GM18520 (cell line): ENCODE data around the gene MINAR1.

Experiments
- ATAC-seq: cut with Tn5 transposase; IDR thresholded peaks from one replicate; pipeline ENCODE4 v1.9.1; 2021; ENCODE audit not compliant: unreplicated experiment

Gene MINAR1

DNA sequence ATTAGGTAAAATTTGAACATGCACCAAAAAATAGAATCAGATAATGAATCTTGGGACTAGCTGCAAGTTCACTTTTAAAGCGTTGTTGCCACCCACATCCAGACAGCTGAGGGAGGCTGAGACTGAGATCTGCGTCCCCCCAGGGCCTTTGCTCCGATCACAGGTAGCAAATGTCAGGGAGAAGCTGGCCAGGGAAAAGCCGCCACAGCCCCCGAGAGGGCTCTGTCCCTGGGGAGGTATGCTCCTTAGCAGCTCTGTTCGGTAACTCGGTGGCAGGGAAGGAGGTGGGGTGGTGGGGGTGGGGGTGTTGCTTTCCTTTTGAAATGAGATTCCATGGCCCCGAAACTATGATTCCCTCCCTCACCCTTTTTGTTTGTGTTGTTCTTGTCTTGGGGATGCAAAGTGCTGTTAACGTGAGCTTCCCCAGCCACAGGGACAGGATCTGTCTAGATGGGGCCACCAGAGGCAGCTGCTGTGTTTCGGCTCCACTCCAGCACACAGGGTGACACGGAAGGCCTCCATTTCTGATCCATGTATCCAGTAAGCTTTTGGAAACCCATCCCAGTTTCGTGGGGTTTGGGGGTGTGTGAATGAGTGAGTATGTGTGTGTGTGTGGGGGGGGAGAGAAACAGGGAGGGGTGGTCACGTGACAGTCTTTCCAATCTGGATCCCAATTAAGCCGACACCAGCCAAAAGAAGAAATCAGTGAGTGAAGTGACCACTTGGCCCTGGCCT is 1.1 kb upstream of the MINAR1 start:
- no peak for ATAC-seq

DNA sequence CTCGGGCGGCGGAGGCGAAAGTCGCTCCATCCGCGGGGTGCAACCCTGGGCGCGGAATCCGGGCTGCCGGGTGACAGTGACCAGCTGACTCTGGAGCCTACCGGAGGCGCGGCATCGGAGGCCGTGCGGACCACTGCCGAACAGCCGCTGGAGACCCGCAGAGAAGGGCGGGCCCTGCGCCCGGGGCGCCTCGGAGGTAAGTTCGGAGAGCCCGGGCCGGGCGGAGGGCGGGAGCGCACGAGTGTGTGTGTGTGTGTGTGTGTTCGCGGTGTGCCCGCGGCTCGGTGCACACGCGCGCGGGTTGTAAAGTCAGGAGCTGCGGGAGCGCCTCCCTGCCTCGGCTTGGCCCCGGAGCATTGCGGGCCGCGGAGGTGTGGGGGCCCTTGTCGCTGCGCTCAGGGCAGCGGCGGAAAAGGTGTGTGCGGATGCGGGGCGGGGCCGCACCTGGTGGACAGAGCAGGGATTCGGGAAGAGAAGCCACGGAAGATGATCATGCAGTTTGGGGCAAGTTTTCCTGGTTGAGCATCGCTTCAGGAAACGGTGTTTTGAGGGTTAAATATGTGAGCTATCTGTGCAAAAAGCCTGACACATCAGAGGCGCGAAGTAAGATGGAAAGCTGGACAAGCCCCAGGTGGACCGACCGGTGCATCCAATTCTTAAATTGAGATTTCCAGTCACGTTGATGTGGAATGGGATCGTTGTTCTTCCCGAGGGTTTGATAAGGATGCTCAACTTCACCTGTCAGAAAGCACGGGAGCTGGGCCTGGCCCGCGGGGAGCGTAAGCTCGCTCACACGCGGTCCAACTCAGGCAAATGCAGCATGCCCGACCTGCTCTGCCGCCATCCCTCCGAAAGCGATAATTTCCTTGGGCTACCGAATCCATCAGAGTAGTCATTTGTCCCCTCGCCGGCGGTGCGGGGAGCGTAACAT is 474 bp downstream of the MINAR1 start:
- ATAC-seq = no peak

DNA sequence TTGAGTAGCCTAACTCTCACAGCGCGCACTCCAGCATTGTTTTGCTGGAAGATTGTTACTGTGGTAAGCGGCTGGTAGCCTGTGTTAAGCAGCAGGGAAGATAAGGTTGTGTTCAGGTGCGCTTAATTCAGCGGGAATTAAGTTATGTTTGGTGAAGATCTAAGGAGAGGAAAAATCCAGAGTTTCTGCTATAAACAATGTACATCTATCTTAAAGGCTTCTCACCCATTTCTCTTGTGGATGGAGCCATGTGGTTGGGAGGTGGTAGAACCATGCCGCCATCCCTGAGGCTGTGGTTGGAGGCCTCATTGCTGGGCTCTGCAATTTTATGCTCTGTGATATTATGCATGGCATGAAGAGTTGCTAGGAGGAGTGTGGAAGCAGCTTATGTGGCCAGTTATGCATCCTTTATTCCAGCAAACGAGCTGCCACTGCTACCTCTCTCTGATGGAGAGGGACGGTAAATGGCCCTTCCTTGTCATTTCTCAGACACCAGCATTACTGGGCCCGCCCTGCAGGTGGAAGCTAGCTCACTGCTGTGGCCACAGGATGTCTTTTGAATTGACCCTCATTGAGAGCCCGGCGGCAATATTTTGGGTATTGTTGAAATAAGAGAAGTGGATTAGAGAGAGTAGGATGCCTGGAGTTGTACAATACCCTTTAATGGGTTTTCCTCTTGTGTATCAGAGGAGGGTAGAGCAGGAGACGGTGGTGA is 1.3 kb downstream of the MINAR1 start:
- ATAC-seq = no peak

DNA sequence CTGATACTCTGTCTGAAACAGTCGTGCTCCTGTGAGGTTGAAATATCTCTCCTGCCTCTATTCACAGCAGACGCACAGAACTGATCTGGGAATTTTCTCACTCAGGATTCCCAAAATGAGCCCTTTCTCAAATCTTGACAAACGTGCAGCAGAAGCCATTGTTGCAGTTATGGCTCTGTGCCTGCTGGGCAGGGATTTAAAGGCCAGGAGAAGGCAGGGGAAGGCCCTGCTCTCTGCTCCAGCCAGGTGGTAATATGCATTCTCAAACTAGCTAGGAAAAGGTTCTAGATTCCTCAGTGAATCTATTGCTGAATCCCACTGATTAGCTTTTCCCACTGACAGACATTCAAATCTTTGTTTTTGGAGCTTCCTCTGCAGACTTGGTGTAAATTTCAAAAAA is 2.2 kb downstream of the MINAR1 start:
- ATAC-seq = no peak

DNA sequence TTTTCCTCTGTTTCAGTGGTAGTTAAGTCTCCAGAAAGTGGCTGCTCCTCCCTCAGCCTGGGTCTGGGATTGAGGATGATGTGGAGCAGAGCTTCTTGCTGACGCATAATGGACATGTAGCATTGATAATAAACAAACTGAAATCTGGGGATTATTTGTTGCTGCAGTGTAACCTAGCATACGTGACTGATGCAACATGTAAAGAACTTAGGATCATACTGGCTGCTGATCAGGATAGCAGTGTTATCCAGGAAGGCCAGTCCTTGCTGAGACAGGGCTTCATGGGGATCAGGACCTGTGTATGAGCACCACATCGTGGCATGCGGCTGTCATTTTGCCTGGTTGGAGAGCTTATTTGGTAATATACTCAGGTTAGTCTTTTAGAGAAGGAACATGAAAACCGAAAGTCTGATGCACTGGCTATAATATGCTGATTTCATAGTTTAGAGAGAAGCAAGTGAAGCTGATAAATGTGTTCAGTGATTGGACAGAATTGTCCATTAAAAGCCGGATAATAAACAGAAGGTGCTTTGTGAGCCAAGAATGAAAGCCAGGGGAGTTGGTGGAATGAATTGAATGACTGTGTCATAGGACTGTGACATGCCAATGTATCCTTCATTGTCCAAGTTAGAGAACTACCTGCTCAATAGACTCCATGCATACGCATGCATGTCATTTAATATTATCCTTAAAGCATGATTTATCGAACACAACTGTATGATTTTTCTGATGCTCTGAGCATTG is 4.1 kb downstream of the MINAR1 start:
- no peak for ATAC-seq

DNA sequence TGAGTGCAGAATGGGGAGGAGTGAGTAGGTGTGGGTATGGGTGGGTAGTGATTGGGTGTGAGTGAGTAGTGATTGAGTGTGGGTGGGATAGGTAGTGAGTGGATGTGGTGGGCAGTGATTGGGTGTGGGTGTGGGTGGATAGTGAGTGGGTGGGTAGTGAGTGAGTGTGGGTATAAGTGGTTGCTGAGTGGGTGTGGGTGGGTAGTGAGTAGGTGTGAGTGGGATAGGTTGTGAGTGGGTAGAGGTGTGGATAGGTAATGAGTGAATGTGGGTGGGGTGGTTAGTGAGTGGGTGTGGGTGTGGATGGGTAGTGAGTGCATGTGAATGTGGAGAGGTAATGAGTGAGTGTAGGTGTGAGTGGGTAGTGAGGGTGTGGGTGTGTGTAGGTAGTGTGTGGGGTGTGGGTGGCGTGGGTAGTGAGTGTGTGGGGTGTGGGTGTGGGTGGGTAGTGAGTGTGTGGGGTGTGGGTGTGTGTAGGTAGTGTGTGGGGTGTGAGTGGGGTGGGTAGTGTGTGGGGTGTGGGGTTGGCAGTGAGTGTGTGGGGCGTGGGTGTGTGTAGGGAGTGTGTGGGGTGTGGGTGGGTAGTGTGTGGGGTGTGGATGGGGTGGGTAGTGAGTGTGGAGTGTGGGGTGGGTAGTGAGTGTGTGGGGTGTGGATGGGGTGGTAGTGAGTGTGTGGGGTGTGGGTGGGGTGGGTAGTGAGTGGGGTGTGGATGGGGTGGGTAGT is 5.3 kb downstream of the MINAR1 start:
- ATAC-seq = no peak

DNA sequence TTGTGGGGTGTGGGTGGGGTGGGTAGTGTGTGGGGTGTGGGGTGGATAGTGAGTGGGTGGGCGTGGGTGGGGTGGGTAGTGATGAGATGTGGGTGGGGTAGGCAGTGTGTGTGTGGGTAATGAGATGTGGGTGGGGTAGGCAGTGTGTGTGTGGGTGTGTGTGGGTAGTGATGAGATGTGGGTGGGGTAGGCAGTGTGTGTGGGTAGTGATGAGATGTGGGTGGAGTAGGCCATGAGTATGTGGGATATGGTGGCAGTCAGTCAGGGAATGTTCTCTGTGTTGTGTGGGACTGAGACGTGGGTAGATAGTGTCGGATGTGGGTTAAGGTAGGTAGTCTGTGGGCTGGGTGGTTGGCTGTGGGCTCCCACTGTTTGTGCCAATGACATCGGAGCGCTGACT is 7.1 kb downstream of the MINAR1 start:
- no peak for ATAC-seq

DNA sequence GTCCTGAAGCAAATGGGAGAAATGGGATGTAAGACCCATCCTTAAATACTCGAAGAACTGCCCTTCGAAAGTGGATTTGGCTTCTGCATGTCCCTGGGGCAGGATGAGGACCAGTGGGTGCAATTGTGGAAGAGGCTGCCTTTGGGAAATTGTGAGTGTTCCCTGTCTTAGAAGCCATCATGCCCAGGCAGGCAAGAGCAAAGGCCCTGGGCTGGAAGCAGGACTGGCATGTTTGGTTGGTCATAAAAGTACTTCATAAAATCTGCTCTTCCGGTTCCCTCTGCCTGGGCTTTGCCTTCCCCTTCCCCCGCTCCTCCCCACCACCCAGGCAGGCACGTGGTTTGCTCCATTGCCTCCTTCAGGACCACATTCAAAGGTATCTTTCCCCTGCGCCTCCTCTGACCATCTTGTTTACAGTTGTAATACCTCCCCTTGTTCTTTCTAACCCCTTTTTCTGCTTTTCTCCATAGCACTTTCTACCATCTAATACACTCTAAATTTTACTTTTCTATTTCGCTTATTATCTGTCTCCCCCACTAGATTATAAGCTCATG is 8.3 kb downstream of the MINAR1 start:
- no peak for ATAC-seq

DNA sequence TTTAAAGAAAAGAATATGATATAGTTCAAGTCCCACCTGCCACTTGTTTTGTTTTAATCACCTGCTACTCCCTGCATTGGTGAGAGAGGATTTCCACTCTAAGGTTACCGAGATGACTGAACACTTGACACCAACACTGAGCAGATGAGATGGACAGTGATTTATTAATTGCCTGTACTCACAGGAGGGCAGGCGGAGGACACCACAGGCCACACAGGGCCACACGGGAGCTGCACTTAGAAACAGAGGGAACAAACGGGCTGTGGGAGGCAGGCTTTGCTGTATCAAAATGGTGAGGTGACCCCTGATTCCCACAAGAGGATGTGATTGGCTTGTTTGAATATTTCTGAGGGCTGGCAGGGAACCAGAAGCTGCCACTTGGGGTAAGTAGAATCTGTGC is 10.8 kb downstream of the MINAR1 start:
- no peak for ATAC-seq

DNA sequence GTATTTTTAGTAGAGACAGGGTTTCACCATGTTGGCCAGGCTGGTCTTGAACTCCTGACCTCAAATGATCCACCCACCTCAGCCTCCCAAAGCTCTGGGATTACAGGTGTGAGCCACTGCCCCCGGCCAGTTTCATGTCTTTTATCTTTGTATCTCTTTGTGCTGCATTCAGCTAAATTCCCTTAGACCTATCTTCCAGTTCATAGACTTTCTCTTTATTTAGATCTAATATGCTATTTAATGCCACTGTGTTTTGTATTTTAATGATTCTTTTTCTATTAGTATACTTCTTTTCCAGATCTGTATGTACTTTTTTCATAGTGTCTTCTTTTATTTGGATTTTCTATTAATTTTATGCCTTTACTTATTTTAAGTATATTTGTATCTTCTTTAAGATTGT is 14.9 kb downstream of the MINAR1 start:
- no peak for ATAC-seq

DNA sequence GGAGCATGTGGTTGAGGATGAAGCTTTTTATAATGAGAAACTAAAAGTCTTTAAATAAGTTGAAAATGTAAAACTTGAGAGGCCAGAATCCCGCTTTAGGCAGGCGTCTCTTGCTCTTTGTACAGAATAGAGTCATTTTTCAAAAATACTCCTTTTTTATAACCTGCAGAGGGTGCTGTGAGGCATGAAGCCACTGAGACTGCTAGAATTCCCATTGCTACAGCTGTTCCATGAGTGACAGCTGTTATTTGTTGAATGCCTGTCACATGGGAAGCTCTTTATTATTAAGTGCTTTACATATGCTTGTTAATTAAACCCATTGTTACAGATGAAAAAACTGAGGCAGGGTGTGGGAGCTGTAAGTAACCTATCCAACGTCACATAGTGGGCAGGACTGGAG is 18.5 kb downstream of the MINAR1 start:
- ATAC-seq = no peak

DNA sequence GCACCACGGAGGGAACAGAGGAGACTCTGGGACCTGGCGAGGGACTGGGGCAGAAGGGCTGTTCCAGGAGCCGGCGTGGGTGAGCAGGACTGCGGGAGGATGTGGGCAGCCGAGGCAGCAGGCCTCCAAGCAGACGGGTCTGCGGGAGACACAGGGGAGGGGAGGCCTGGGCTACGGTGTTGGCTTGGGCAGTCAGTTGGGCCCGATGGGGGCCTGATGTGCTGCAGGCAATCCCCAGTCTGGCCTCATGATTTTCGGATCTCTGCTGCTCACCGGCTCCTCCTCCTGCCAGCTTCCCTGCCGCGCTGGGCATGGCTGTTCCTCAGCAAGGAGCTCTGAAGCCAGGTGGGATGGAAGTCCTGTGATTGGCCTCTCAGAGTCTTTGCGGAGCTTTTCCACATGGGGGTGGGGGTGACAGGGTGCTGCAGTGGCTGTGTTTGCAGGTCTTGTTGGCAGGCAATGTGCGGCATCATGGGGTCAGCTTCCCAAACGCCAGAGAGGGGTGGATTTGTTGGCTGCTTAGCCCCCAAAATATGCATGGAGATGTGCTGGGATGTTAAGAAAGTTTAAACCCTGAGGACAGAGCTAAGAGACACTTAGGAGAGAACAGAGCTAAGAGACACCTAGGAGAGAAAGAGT is 19.3 kb downstream of the MINAR1 start:
- ATAC-seq = no peak

DNA sequence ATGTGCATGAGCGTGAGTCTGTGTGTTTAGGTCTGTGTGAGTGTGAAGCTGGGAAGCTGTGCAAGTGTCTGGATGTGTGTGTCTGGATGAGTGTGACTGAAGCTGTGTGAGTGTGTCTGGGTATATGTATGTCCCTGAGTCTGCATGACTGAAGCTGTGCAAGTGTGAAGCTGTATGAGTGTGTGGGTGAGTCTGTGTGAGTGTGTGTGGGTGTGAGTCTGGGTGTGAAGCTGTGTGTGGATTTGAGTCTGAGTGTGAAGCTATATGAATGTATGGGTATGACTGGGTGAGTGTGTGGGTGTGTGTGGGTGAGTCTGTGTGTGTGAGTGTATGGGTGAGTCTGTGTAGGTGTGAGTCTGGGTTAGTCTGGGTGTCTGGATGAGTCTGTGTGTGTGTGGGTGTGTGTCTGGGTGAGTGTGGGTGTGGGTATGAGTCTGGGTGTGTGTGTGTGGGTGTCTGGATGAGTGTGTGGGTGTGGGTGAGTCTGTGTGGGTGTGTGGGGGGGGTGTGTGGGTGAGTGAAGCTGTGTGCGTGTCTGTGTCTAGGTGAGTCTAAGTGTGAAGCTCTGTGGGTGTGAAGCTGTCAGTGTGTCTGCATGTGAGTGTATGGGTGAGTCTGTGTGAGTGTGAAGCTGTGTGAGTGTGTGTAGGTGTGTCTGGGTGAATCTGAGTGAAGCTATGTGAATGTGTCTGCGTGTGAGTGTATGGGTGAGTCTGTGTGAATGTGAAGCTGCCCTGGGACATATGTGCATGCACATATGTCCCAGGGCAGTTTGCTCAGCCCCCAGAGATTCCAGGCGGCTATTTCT is 20.3 kb downstream of the MINAR1 start:
- no peak for ATAC-seq

DNA sequence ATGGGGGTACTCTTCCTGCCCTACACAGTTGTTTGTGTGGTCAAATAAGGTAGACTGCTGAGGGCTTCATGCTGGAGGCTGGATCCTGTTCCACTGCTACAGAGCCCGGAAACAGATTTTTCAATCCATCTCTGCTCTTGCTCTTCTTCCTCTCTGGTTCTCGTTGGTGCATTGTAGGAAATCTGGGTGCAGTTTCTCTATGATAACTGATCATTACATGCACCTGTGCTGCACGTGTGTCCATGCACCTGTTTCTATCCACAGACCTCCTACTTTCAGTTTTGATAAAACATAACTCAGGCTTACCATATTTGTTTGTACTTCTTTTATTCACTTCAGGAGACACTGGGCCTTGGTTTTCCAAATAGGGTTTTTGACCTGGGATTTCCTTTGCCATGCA is 21.3 kb downstream of the MINAR1 start:
- no peak for ATAC-seq

DNA sequence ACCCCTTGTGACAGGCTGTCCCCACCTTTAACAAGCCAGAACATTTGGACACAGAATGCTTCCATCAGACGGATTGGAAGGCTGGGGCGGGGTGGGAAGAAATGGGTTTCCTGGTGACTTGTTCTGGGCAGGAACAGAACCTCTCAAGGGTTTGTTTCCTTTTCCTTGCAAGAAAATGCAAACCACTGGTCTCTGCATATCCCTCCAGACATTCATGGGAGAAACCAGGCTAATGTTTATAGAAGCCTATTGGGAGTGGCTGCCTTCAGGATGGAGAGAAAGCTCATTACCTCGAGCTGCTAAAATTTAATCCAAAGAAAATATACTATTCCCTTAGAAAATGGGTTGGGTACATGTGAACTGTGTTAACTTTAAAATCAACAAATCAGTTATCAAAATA is 21.9 kb downstream of the MINAR1 start:
- no peak for ATAC-seq

DNA sequence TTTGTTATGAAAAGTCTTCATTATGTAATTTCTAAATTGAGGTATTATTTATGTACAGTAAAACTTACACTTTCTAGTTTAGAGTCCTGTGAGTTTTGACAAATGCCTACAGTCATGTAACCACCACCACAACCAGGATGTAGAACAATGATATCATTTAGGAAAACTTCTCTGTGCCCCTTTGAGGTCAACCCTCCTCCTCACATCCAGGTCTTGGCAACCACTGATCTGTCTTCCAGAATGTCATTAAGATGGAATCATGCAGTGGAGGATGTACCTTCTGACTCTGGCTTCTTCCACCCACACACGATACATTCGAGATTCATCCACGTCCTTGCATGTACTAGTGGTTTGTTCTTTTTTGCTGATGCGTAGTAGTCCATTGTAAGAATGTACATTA is 23.2 kb downstream of the MINAR1 start:
- no peak for ATAC-seq

DNA sequence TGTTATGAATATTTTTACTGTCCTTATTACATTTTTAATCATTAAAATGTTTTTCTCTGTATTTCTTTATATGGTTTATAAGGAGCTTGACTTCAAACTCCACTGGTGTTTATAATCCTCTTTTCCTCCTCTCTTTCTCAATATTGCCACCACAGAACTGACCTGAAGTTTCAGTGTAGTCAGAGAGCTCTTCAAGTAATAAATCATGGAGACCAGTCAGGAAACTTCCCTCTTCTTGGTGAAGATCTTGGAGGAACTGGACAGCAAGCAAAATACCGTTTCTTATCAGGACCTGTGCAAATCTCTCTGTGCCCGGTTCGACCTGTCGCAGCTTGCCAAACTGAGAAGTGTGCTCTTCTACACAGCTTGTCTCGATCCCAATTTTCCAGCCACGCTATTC is 23.8 kb downstream of the MINAR1 start:
- no peak for ATAC-seq

DNA sequence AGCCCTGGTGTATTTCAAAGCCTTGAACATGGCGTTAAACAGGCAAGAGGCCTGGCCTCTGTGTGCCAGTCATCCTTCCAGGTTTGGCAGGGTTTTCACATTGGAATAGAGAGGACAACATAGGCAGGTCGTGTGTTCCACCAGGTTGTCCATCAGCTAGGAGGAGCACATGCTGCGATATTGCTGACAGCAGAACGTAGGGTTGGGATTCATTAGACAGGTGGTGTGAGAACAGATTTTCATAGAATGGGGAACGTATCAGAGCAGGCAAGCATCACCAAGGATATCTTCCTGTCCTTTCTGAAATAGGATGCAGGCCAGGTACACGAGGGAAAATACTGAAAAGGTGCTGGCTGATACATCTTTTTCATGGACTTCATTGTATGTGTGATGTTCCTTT is 26.4 kb downstream of the MINAR1 start:
- ATAC-seq = no peak

DNA sequence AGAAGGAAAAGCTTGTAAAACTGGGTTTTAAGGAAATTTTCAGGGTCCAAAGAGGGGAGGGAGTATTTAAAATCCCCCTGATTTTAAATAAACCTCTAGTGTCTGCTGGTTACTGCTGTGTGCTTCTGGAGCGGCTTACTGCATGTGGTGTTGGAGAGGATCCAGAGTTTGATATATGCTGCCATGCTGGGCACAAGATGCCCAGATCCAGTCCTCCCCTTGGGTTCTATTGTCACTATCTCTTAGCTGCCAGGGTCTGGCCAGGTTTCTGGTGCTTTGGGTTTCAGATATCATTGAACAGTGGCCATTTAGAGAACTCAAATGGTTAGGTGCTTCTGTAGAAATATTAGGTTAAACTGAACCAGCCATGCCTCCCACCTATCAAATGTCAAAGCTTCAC is 27.5 kb downstream of the MINAR1 start:
- ATAC-seq = no peak
